ENCODE measurements around the gene SPATA17. TPM values are rescaled to one million over a fixed set of nuclear protein-coding genes. Genes with fewer than 3 reads are reported as not detected.

SPATA17 gene
- total and polyA plus RNA-seq, 4 donors = 0.32 to 0.59 TPM; not detected in 2

GRCh38 chr1:217614200-217614712 is 16.9 kb upstream of the SPATA17 start:
- H3K9me3 ChIP-seq (ENCODE audit: control insufficient read depth, low read length) = no peaks in the 10 kb centered on the region
- H3K4me1 ChIP-seq (ENCODE audit: control insufficient read depth in 1 of 2, insufficient read depth in 2 of 2, low read length in 2 of 2) = no peaks in the 10 kb centered on the region
- H3K36me3 ChIP-seq (ENCODE audit: control insufficient read depth in 1 of 2, insufficient read depth in 2 of 2, low read length in 1 of 2) = peaks cover 0 to 1% of the 10 kb centered on the region in 2 donors
- 59 to 63% methylated on average over 3 of the region's 3 CpGs for WGBS, 2 donors
- no peak overlapping the region for H3K4me3 ChIP-seq (ENCODE audit: low read length in 2 of 2)
- ATAC-seq (ENCODE audit: low FRiP score) (no peak), DNase-seq (no peak)
- no peaks in the 10 kb centered on the region for H3K27me3 ChIP-seq (ENCODE audit: control insufficient read depth in 1 of 2, insufficient read depth in 2 of 2, low read length in 1 of 2)
- intact Hi-C loops (cut with DNase I) = no loop called here
- no peak overlapping the region for H3K27ac ChIP-seq (ENCODE audit: low read depth in 1 of 2, low read length in 2 of 2)

- 89 to 93% methylated on average over 1 of the region's 1 CpG for WGBS, 2 donors
- ATAC-seq (ENCODE audit: low FRiP score) = no peak
Measured at GRCh38 chr1:217617126-217617525, 14.0 kb upstream of the SPATA17 start.

GRCh38 chr1:217620814-217621213 is 10.3 kb upstream of the SPATA17 start:
- 92 to 94% methylated on average over 4 of the region's 4 CpGs for WGBS, 2 donors
- ATAC-seq (ENCODE audit: low FRiP score) = no peak
- Histone ChIP-seq H3K27ac (ENCODE audit: low read depth in 1 of 2, low read length in 2 of 2) (no peak overlapping the region), H3K27me3 (ENCODE audit: control insufficient read depth in 1 of 2, insufficient read depth in 2 of 2, low read length in 1 of 2) (no peaks in the 10 kb centered on the region), H3K4me3 (ENCODE audit: low read length in 2 of 2) (no peak overlapping the region), H3K9me3 (ENCODE audit: control insufficient read depth, low read length) (no peaks in the 10 kb centered on the region), H3K4me1 (ENCODE audit: control insufficient read depth in 1 of 2, insufficient read depth in 2 of 2, low read length in 2 of 2) (no peaks in the 10 kb centered on the region), H3K36me3 (ENCODE audit: control insufficient read depth in 1 of 2, insufficient read depth in 2 of 2, low read length in 1 of 2) (no peaks in the 10 kb centered on the region)
- DNase-seq = no peak
- intact Hi-C loops (cut with DNase I) = no loop called here

More at GRCh38 chr1:217617126-217617525, 14.0 kb upstream of the SPATA17 start:
- intact Hi-C loops (cut with DNase I) = no loop called here
- Histone ChIP-seq H3K4me1 (ENCODE audit: control insufficient read depth in 1 of 2, insufficient read depth in 2 of 2, low read length in 2 of 2) (no peaks in the 10 kb centered on the region), H3K4me3 (ENCODE audit: low read length in 2 of 2) (no peak overlapping the region), H3K9me3 (ENCODE audit: control insufficient read depth, low read length) (no peaks in the 10 kb centered on the region), H3K27ac (ENCODE audit: low read depth in 1 of 2, low read length in 2 of 2) (no peak overlapping the region), H3K36me3 (ENCODE audit: control insufficient read depth in 1 of 2, insufficient read depth in 2 of 2, low read length in 1 of 2) (no peaks in the 10 kb centered on the region), H3K27me3 (ENCODE audit: control insufficient read depth in 1 of 2, insufficient read depth in 2 of 2, low read length in 1 of 2) (no peaks in the 10 kb centered on the region)
- DNase-seq = no peak

GRCh38 chr1:217622042-217622441 is 9.1 kb upstream of the SPATA17 start:
- Histone ChIP-seq H3K27me3 (ENCODE audit: control insufficient read depth in 1 of 2, insufficient read depth in 2 of 2, low read length in 1 of 2) (no peaks in the 10 kb centered on the region), H3K27ac (ENCODE audit: low read depth in 1 of 2, low read length in 2 of 2) (no peak overlapping the region), H3K9me3 (ENCODE audit: control insufficient read depth, low read length) (no peaks in the 10 kb centered on the region), H3K4me1 (ENCODE audit: control insufficient read depth in 1 of 2, insufficient read depth in 2 of 2, low read length in 2 of 2) (no peaks in the 10 kb centered on the region), H3K36me3 (ENCODE audit: control insufficient read depth in 1 of 2, insufficient read depth in 2 of 2, low read length in 1 of 2) (no peaks in the 10 kb centered on the region), H3K4me3 (ENCODE audit: low read length in 2 of 2) (no peak overlapping the region)
- DNase-seq (no peak), ATAC-seq (ENCODE audit: low FRiP score) (no peak)
- intact Hi-C loops (cut with DNase I) = no loop called here
- 93% methylated on average over 3 of the region's 3 CpGs for WGBS, 2 donors

GRCh38 chr1:217626321-217626720 is 4.8 kb upstream of the SPATA17 start:
- Histone ChIP-seq H3K9me3 (ENCODE audit: control insufficient read depth, low read length) (no peaks in the 10 kb centered on the region), H3K4me1 (ENCODE audit: control insufficient read depth in 1 of 2, insufficient read depth in 2 of 2, low read length in 2 of 2) (no peaks in the 10 kb centered on the region), H3K27ac (ENCODE audit: low read depth in 1 of 2, low read length in 2 of 2) (no peak overlapping the region), H3K27me3 (ENCODE audit: control insufficient read depth in 1 of 2, insufficient read depth in 2 of 2, low read length in 1 of 2) (no peaks in the 10 kb centered on the region), H3K4me3 (ENCODE audit: low read length in 2 of 2) (no peak overlapping the region), H3K36me3 (ENCODE audit: control insufficient read depth in 1 of 2, insufficient read depth in 2 of 2, low read length in 1 of 2) (no peaks in the 10 kb centered on the region)
- WGBS, 2 donors = 95 to 96% methylated on average over 2 of the region's 2 CpGs
- ATAC-seq (ENCODE audit: low FRiP score) (no peak), DNase-seq (no peak)
- intact Hi-C loops (cut with DNase I) = no loop called here

GRCh38 chr1:217627431-217627830 is 3.7 kb upstream of the SPATA17 start:
- ATAC-seq (ENCODE audit: low FRiP score) = no peak
- H3K4me1 ChIP-seq (ENCODE audit: control insufficient read depth in 1 of 2, insufficient read depth in 2 of 2, low read length in 2 of 2) = no peaks in the 10 kb centered on the region
- no peak overlapping the region for H3K4me3 ChIP-seq (ENCODE audit: low read length in 2 of 2)
- WGBS, 2 donors = 36 to 45% methylated on average over 3 of the region's 3 CpGs
- H3K36me3 ChIP-seq (ENCODE audit: control insufficient read depth in 1 of 2, insufficient read depth in 2 of 2, low read length in 1 of 2) = no peaks in the 10 kb centered on the region
- no peaks in the 10 kb centered on the region for H3K9me3 ChIP-seq (ENCODE audit: control insufficient read depth, low read length)
- no peak overlapping the region for H3K27ac ChIP-seq (ENCODE audit: low read depth in 1 of 2, low read length in 2 of 2)
- intact Hi-C loops (cut with DNase I) = no loop called here
- no peaks in the 10 kb centered on the region for H3K27me3 ChIP-seq (ENCODE audit: control insufficient read depth in 1 of 2, insufficient read depth in 2 of 2, low read length in 1 of 2)
- DNase-seq = no peak

GRCh38 chr1:217642455-217642854 is 11.3 kb downstream of the SPATA17 start:
- DNase-seq = no peak
- Histone ChIP-seq H3K4me3 (ENCODE audit: low read length in 2 of 2) (no peak overlapping the region), H3K27me3 (ENCODE audit: control insufficient read depth in 1 of 2, insufficient read depth in 2 of 2, low read length in 1 of 2) (no peaks in the 10 kb centered on the region), H3K9me3 (ENCODE audit: control insufficient read depth, low read length) (no peaks in the 10 kb centered on the region), H3K4me1 (ENCODE audit: control insufficient read depth in 1 of 2, insufficient read depth in 2 of 2, low read length in 2 of 2) (no peaks in the 10 kb centered on the region), H3K36me3 (ENCODE audit: control insufficient read depth in 1 of 2, insufficient read depth in 2 of 2, low read length in 1 of 2) (no peaks in the 10 kb centered on the region), H3K27ac (ENCODE audit: low read depth in 1 of 2, low read length in 2 of 2) (no peak overlapping the region)
- ATAC-seq (ENCODE audit: low FRiP score) = no peak
- intact Hi-C loops (cut with DNase I) = no loop called here
- 59 to 60% methylated on average over 6 of the region's 6 CpGs for WGBS, 2 donors

- no peaks in the 10 kb centered on the region for H3K9me3 ChIP-seq (ENCODE audit: control insufficient read depth, low read length)
- intact Hi-C loops (cut with DNase I) = no loop called here
- H3K4me1 ChIP-seq (ENCODE audit: control insufficient read depth in 1 of 2, insufficient read depth in 2 of 2, low read length in 2 of 2) = no peaks in the 10 kb centered on the region
- 88 to 90% methylated on average over 13 of the region's 13 CpGs for WGBS, 2 donors
- H3K27me3 ChIP-seq (ENCODE audit: control insufficient read depth in 1 of 2, insufficient read depth in 2 of 2, low read length in 1 of 2) = no peaks in the 10 kb centered on the region
- ATAC-seq (ENCODE audit: low FRiP score) = no peak
- H3K27ac ChIP-seq (ENCODE audit: low read depth in 1 of 2, low read length in 2 of 2) = no peak overlapping the region
- no peak for DNase-seq
- H3K4me3 ChIP-seq (ENCODE audit: low read length in 2 of 2) = no peak overlapping the region
- H3K36me3 ChIP-seq (ENCODE audit: control insufficient read depth in 1 of 2, insufficient read depth in 2 of 2, low read length in 1 of 2) = no peaks in the 10 kb centered on the region
Measured at GRCh38 chr1:217647791-217648190, 16.6 kb downstream of the SPATA17 start.

- H3K36me3 ChIP-seq (ENCODE audit: control insufficient read depth in 1 of 2, insufficient read depth in 2 of 2, low read length in 1 of 2) = no peaks in the 10 kb centered on the region
- H3K27me3 ChIP-seq (ENCODE audit: control insufficient read depth in 1 of 2, insufficient read depth in 2 of 2, low read length in 1 of 2) = no peaks in the 10 kb centered on the region
- H3K27ac ChIP-seq (ENCODE audit: low read depth in 1 of 2, low read length in 2 of 2) = no peak overlapping the region
- intact Hi-C loops (cut with DNase I) = no loop called here
- H3K9me3 ChIP-seq (ENCODE audit: control insufficient read depth, low read length) = no peaks in the 10 kb centered on the region
- H3K4me3 ChIP-seq (ENCODE audit: low read length in 2 of 2) = no peak overlapping the region
- DNase-seq (no peak), ATAC-seq (ENCODE audit: low FRiP score) (no peak)
- WGBS, 2 donors = 89 to 90% methylated on average over 4 of the region's 4 CpGs
- no peaks in the 10 kb centered on the region for H3K4me1 ChIP-seq (ENCODE audit: control insufficient read depth in 1 of 2, insufficient read depth in 2 of 2, low read length in 2 of 2)
Measured at GRCh38 chr1:217650674-217651073, 19.5 kb downstream of the SPATA17 start.
